22Rv1 (cell line): Measurements from ENCODE around the gene GPR89B.
"Not testable (repeated sequence)": the region's sequence is repeated elsewhere in the genome, so short reads cannot be mapped to it uniquely, and the experiment has no call there.

Experiments used
- CTCF ChIP-seq: fragments of 450-650 bp; IDR thresholded peaks from 2 replicates; pipeline ENCODE4 v1.5.1; 2017; ENCODE audit warnings: mild to moderate bottlenecking
- ZFX ChIP-seq: fragments of 450-650 bp; IDR thresholded peaks from 2 replicates; pipeline ENCODE4 v1.6.1; 2017; ENCODE audit warnings: antibody characterized with exemption, borderline replicate concordance

GRCh38 chr1:147927215-147927614 is 1.0 kb upstream of the GPR89B start:
- TF ChIP-seq CTCF, ZFX: not testable (repeated sequence)
